ENCODE data around the gene NLGN1.
"Not testable (repeated sequence)": the region's sequence is repeated elsewhere in the genome, so short reads cannot be mapped to it uniquely, and the experiment has no call there.

Gene NLGN1

GRCh38 chr3:173429527-173429926 lies 32.0 kb downstream of the NLGN1 start:
- Histone ChIP-seq H3K9me3 (ENCODE audit: control insufficient read depth, insufficient read depth, low read depth, low read length) (peaks cover 2% of the 10 kb centered on the region; the same call in 1 of the 2 replicates), H3K27ac (ENCODE audit: low read depth, low read length) (no peak overlapping the region), H3K4me1 (ENCODE audit: control insufficient read depth, insufficient read depth, low read length) (no peaks in the 10 kb centered on the region), H3K9ac (ENCODE audit: low read length) (no peak overlapping the region), H3K36me3 (ENCODE audit: control insufficient read depth, insufficient read depth, low read length) (no peaks in the 10 kb centered on the region), H3K27me3 (ENCODE audit: control insufficient read depth, insufficient read depth, low read length) (no peaks in the 10 kb centered on the region), H3K4me3 (ENCODE audit: low read depth, low read length) (no peak overlapping the region)

- Histone ChIP-seq H3K27me3 (ENCODE audit: control insufficient read depth, insufficient read depth, low read length) (no peaks in the 10 kb centered on the region), H3K4me3 (ENCODE audit: low read depth, low read length) (no peak overlapping the region), H3K27ac (ENCODE audit: low read depth, low read length) (no peak overlapping the region), H3K4me1 (ENCODE audit: control insufficient read depth, insufficient read depth, low read length) (no peaks in the 10 kb centered on the region), H3K36me3 (ENCODE audit: control insufficient read depth, insufficient read depth, low read length) (no peaks in the 10 kb centered on the region), H3K9ac (ENCODE audit: low read length) (no peak overlapping the region), H3K9me3 (ENCODE audit: control insufficient read depth, insufficient read depth, low read depth, low read length) (peaks cover 2% of the 10 kb centered on the region; the same call in 1 of the 2 replicates)
Observed at GRCh38 chr3:173430576-173430975, 33.0 kb downstream of the NLGN1 start.

GRCh38 chr3:173439004-173439403 lies 41.5 kb downstream of the NLGN1 start:
- no peaks in the 10 kb centered on the region for H3K36me3 ChIP-seq (ENCODE audit: control insufficient read depth, insufficient read depth, low read length)

GRCh38 chr3:173440514-173440913 lies 43.0 kb downstream of the NLGN1 start:
- Histone ChIP-seq H3K4me3 (ENCODE audit: low read depth, low read length) (no peak overlapping the region), H3K27ac (ENCODE audit: low read depth, low read length) (no peak overlapping the region)

More at GRCh38 chr3:173439004-173439403, 41.5 kb downstream of the NLGN1 start:
- Histone ChIP-seq H3K27ac (ENCODE audit: low read depth, low read length) (no peak overlapping the region), H3K4me1 (ENCODE audit: control insufficient read depth, insufficient read depth, low read length) (no peaks in the 10 kb centered on the region), H3K27me3 (ENCODE audit: control insufficient read depth, insufficient read depth, low read length) (no peaks in the 10 kb centered on the region), H3K9ac (ENCODE audit: low read length) (no peak overlapping the region), H3K9me3 (ENCODE audit: control insufficient read depth, insufficient read depth, low read depth, low read length) (no peaks in the 10 kb centered on the region), H3K4me3 (ENCODE audit: low read depth, low read length) (no peak overlapping the region)

GRCh38 chr3:173451561-173451960 lies 54.0 kb downstream of the NLGN1 start:
- not testable (repeated sequence) for H3K27ac ChIP-seq (ENCODE audit: low read depth, low read length); H3K27me3 ChIP-seq (ENCODE audit: control insufficient read depth, insufficient read depth, low read length); H3K9ac ChIP-seq (ENCODE audit: low read length); H3K4me3 ChIP-seq (ENCODE audit: low read depth, low read length); H3K36me3 ChIP-seq (ENCODE audit: control insufficient read depth, insufficient read depth, low read length); H3K4me1 ChIP-seq (ENCODE audit: control insufficient read depth, insufficient read depth, low read length)
- H3K9me3 ChIP-seq (ENCODE audit: control insufficient read depth, insufficient read depth, low read depth, low read length) = peaks cover 13% of the 10 kb centered on the region

More at GRCh38 chr3:173440514-173440913, 43.0 kb downstream of the NLGN1 start:
- no peaks in the 10 kb centered on the region for H3K36me3 ChIP-seq (ENCODE audit: control insufficient read depth, insufficient read depth, low read length)
- H3K4me1 ChIP-seq (ENCODE audit: control insufficient read depth, insufficient read depth, low read length) = no peaks in the 10 kb centered on the region
- H3K9ac ChIP-seq (ENCODE audit: low read length) = no peak overlapping the region
- no peaks in the 10 kb centered on the region for H3K9me3 ChIP-seq (ENCODE audit: control insufficient read depth, insufficient read depth, low read depth, low read length)
- H3K27me3 ChIP-seq (ENCODE audit: control insufficient read depth, insufficient read depth, low read length) = no peaks in the 10 kb centered on the region

- Histone ChIP-seq H3K27me3 (ENCODE audit: control insufficient read depth, insufficient read depth, low read length) (no peaks in the 10 kb centered on the region), H3K9me3 (ENCODE audit: control insufficient read depth, insufficient read depth, low read depth, low read length) (no peaks in the 10 kb centered on the region), H3K9ac (ENCODE audit: low read length) (no peak overlapping the region), H3K36me3 (ENCODE audit: control insufficient read depth, insufficient read depth, low read length) (no peaks in the 10 kb centered on the region), H3K4me1 (ENCODE audit: control insufficient read depth, insufficient read depth, low read length) (no peaks in the 10 kb centered on the region), H3K27ac (ENCODE audit: low read depth, low read length) (no peak overlapping the region), H3K4me3 (ENCODE audit: low read depth, low read length) (no peak overlapping the region)
Observed at GRCh38 chr3:173463250-173463649, 65.7 kb downstream of the NLGN1 start.

- H3K27me3 ChIP-seq (ENCODE audit: control insufficient read depth, insufficient read depth, low read length) = no peaks in the 10 kb centered on the region
- H3K27ac ChIP-seq (ENCODE audit: low read depth, low read length) = no peak overlapping the region
- H3K4me1 ChIP-seq (ENCODE audit: control insufficient read depth, insufficient read depth, low read length) = no peaks in the 10 kb centered on the region
- no peak overlapping the region for H3K4me3 ChIP-seq (ENCODE audit: low read depth, low read length)
- no peaks in the 10 kb centered on the region for H3K36me3 ChIP-seq (ENCODE audit: control insufficient read depth, insufficient read depth, low read length)
- H3K9ac ChIP-seq (ENCODE audit: low read length) = no peak overlapping the region
- no peaks in the 10 kb centered on the region for H3K9me3 ChIP-seq (ENCODE audit: control insufficient read depth, insufficient read depth, low read depth, low read length)
Observed at GRCh38 chr3:173465112-173465511, 67.6 kb downstream of the NLGN1 start.

GRCh38 chr3:173465898-173466678 lies 68.5 kb downstream of the NLGN1 start:
- Histone ChIP-seq H3K9me3 (ENCODE audit: control insufficient read depth, insufficient read depth, low read depth, low read length) (no peaks in the 10 kb centered on the region), H3K36me3 (ENCODE audit: control insufficient read depth, insufficient read depth, low read length) (no peaks in the 10 kb centered on the region), H3K4me3 (ENCODE audit: low read depth, low read length) (no peak overlapping the region), H3K9ac (ENCODE audit: low read length) (no peak overlapping the region), H3K27me3 (ENCODE audit: control insufficient read depth, insufficient read depth, low read length) (no peaks in the 10 kb centered on the region), H3K4me1 (ENCODE audit: control insufficient read depth, insufficient read depth, low read length) (no peaks in the 10 kb centered on the region), H3K27ac (ENCODE audit: low read depth, low read length) (no peak overlapping the region)

GRCh38 chr3:173467501-173467900 lies 70.0 kb downstream of the NLGN1 start:
- no peaks in the 10 kb centered on the region for H3K27me3 ChIP-seq (ENCODE audit: control insufficient read depth, insufficient read depth, low read length)
- H3K4me3 ChIP-seq (ENCODE audit: low read depth, low read length) = no peak overlapping the region
- H3K9ac ChIP-seq (ENCODE audit: low read length) = no peak overlapping the region
- H3K4me1 ChIP-seq (ENCODE audit: control insufficient read depth, insufficient read depth, low read length) = no peaks in the 10 kb centered on the region
- H3K9me3 ChIP-seq (ENCODE audit: control insufficient read depth, insufficient read depth, low read depth, low read length) = no peaks in the 10 kb centered on the region
- no peak overlapping the region for H3K27ac ChIP-seq (ENCODE audit: low read depth, low read length)
- H3K36me3 ChIP-seq (ENCODE audit: control insufficient read depth, insufficient read depth, low read length) = no peaks in the 10 kb centered on the region

- Histone ChIP-seq H3K9me3 (ENCODE audit: control insufficient read depth, insufficient read depth, low read depth, low read length) (0 out of 2 replicates have a peak, but pooled peaks cover 3% of the 10 kb centered on the region), H3K4me3 (ENCODE audit: low read depth, low read length) (no peak overlapping the region), H3K9ac (ENCODE audit: low read length) (no peak overlapping the region), H3K27me3 (ENCODE audit: control insufficient read depth, insufficient read depth, low read length) (no peaks in the 10 kb centered on the region), H3K36me3 (ENCODE audit: control insufficient read depth, insufficient read depth, low read length) (no peaks in the 10 kb centered on the region), H3K4me1 (ENCODE audit: control insufficient read depth, insufficient read depth, low read length) (no peaks in the 10 kb centered on the region), H3K27ac (ENCODE audit: low read depth, low read length) (no peak overlapping the region)
Observed at GRCh38 chr3:173473237-173473636, 75.7 kb downstream of the NLGN1 start.

- Histone ChIP-seq H3K4me3 (ENCODE audit: low read depth, low read length) (no peak overlapping the region), H3K27me3 (ENCODE audit: control insufficient read depth, insufficient read depth, low read length) (no peaks in the 10 kb centered on the region), H3K9ac (ENCODE audit: low read length) (no peak overlapping the region), H3K9me3 (ENCODE audit: control insufficient read depth, insufficient read depth, low read depth, low read length) (0 out of 2 replicates have a peak, but pooled peaks cover 3% of the 10 kb centered on the region), H3K36me3 (ENCODE audit: control insufficient read depth, insufficient read depth, low read length) (no peaks in the 10 kb centered on the region), H3K27ac (ENCODE audit: low read depth, low read length) (no peak overlapping the region), H3K4me1 (ENCODE audit: control insufficient read depth, insufficient read depth, low read length) (no peaks in the 10 kb centered on the region)
Observed at GRCh38 chr3:173479301-173479700, 81.8 kb downstream of the NLGN1 start.

Data from HUES6 (cell line).